ENCODE data around the gene HSPA4.
"Not testable (repeated sequence)": the region's sequence is repeated elsewhere in the genome, so short reads cannot be mapped to it uniquely, and the experiment has no call there.

Gene HSPA4

DNA sequence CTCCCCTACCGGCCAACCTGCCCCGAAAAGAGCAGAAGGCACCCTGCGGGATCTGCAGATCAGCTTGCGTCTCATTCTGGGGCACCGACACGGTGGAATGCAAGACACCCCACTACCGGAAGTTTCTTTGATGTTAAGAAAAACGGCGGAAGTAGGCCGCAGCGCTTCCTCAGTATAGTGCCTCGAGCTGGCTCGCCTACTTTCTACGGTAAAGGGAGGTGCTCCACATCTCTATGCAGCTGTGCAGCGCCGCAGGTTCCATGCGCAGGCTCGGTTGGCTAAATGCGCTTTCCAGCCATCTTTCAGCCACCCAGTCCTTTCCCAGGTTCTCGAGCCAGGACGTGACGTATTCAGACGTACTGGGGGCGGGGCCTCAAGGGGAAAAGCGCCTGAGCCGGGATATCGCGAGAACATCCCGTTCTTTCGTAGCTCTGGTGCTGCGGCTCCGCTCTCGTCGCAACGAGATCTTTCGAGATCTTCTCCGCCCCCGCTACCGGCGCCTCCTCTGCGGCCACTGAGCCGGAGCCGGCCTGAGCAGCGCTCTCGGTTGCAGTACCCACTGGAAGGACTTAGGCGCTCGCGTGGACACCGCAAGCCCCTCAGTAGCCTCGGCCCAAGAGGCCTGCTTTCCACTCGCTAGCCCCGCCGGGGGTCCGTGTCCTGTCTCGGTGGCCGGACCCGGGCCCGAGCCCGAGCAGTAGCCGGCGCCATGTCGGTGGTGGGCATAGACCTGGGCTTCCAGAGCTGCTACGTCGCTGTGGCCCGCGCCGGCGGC is at the start of gene HSPA4:
Gene HSPA4 (plus strand): TSS at position 472 of the 775 bp plus-strand sequence. CDS start 238 bp downstream, at position 710.
- DNase-seq (ENCODE audit: low spot score), result peak; percentile 96

DNA sequence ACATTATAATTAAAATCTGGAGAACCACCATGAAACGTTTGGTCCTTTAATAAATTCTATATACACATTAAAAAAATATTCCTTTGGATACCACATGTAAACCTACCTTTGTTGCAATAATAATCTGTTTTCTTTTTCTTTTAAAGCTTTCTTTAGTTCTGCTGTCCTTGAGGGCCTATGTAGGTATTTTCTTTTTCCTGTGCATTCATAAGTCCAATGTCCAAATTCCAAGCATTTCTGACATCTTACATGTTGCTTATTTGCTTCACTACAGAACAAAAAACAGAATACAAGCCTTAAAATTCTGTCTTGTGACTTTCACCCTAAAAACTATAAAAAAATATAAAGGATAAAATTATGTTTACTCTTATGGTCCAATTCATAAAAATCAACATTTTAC is 45.2 kb upstream of the HSPA4 start:
- no peak for DNase-seq (ENCODE audit: low spot score)

DNA sequence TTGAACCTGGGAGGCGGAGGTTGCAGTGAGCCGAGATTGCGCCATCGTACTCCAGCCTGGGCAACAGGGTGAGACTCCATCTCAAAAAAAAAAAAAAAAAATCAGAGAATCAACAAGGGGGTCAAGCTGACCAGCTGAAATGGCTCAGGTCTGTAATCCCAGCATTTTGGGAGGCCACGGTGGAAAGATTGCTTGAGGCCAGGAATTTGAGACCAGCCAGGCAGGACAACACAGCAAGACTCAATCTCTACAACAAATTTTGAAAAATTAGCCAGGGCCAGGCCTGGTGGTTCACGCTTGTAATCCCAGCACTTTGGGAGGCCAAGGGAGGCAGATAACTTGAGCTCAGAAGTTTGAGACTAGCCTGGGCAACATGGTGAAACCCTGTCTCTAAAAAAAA is 43.4 kb upstream of the HSPA4 start:
- DNase-seq (ENCODE audit: low spot score), result not testable (repeated sequence)

DNA sequence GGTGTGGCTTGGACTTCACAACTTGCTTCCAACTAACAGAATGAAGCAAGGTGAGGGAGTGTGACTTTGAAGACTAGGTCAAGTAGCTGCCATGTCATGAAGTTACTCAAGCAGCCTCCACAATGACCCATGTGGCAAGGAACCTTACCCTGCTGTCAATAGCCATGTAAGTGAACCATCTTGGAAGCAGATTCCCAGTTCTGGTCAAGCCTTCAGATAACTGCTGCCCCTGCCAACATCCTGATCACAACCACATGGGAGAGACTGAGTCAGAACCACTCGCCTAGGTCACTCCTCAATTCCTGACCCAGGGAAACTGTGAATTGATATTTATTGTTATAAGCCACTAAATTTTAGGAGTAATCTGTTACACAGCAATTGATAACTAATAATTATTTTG is 36.3 kb upstream of the HSPA4 start:
- DNase-seq (ENCODE audit: low spot score), result no peak

DNA sequence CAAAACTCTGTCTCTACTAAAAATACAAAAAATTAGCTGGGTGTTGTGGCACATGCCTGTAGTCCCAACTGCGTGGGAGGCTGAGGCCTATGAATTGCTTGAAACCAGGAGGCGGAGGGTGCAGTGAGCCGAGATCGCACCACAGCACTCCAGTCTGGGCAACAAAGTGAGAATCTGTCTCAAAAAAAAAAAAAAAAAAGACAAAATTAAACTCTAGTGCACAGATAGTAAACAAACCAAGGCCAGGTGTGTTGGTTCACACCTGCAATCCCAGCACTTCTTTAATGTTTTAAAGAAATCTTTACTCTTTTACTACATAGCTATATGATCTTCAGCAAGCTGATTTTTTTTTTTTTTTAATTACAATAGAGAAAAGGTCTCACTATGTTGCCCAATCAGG is 33.8 kb upstream of the HSPA4 start:
- no peak for DNase-seq (ENCODE audit: low spot score)

DNA sequence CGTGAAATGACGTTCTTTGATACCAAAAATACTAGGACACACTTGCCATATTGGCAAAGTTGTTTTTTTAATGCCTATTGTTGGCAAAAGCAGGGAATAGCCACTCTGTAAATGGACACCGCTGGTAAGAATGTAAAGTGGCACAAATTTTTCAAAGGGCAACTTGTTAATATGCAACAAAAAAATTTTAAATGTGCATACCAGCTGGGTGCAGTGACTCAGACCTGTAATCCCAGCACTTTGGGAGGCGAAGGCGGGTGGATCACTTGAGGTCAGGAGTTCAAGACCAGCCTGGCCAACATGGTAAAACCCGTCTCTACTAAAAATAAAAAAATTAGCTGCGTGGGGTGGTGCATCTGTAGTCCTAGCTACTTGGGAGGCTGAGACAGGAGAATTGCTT is 32.3 kb upstream of the HSPA4 start:
- DNase-seq (ENCODE audit: low spot score), result not testable (repeated sequence)

DNA sequence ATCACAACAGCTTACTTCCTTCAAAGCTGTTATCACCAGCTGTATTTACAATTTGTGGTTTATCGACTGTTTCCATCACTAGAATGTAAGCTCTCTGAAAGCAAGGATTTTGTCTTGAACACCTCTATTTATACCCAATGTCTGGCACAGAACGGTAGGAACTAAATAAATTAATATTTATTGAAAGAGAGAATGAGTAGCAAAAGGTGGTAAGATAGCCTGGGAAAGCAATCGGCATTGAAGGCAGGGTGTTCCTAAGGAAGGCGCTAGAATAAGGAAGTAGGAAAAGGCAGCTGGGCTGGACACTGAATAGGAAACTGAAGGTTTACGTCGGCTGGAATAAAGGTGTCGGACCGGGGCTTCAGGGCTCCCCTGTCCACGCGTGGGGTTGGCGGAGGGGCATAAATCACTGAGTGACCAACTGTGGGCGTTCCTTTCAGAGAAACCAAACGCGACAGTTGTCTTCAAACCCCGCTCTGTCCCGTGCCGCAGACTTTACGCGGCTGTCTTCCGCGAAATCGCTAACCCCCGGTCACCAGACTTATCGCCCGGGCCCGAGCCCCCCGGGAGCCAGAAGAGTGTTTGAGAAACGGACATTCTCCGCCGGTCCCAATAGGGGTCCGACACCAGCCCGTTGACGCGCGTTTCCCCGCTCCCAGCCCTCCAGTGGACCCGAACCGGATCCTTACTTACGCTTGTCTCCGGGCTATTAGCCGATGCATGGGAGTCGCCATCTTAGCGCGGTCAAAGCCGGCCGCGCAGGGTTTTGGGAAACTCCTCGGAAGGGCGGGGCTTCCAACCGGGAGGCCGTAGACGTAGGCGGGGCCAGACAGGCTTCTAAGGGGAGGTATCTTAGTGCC is 25.8 kb upstream of the HSPA4 start, which contains the start of gene ZCCHC10:
Gene ZCCHC10 (minus strand): TSS at position 746 of the 860 bp plus-strand sequence. CDS start 12 bp downstream, at position 734.
- DNase-seq (ENCODE audit: low spot score), result peak; percentile 90

DNA sequence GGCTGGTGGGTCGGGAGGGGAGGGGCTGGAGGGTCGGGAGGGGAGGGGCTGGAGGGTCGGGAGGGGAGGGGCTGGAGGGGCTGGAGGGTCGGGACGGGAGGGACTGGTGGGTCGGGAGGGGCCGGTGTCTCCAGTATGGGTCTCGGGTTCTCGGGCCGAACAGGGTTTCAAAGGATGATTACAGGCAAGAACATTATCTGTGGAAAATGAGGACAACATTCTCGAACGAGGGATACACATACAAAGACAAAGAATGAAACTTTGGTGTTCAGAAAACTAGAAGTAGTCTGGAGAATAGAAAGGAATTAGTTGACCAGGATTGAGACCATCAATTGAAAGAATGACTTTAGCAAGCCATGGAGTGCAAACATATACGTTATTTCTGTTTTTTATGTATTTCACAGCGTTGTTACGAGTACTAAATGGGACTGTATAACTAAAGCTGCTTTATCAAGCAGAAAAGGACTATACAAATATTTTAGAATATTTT is 25.1 kb upstream of the HSPA4 start:
- no peak for DNase-seq (ENCODE audit: low spot score)

DNA sequence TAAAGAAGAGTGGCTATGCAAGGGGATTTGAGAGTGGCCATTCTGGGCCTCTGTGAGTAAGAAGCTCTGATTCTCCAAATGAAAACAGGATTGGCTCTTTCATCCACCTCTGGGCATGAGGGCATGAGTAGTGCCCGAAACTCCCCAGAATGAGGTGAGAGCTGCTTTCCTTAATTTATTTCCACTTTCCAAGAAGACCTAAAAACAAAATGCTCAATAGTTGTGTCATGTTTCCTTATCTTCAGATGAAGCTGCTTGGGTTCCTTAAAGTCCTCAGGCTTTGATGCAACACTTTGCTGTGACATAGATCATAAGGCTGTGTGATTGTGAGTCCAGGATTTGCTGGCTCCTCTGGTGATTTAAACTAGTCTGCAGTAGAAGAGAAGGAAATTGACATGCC is 22.4 kb upstream of the HSPA4 start:
- DNase-seq (ENCODE audit: low spot score), result no peak

DNA sequence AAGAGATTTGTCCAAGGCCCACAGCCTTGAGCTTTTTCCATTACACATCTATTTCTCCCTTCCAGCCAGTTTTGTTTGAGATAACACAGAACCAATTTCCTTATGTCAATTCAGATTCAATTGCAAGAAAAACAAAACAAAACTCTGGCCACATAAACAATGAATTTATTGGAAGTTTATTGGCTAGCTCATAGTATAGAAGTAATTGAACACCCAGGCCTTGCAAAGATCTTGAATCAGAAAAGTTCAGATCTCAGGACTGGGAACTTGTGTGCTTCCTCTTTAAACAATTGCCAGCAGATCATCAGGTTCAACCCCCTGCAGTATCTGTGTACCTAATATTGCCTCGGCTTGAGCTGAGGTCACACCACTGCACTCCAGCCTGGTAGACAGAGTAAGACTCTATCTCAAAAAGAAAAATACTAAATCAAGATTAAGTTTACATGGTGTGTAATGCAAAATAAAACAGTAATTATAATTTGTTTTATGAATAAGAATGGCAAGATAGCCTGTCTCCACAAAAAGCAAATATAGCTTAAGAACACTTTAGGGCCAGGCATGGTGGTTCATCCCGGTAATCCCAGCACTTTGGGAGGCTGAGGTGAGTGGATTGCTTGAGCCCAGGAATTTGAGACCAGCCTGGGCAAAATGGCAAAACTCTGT is 21.3 kb upstream of the HSPA4 start:
- DNase-seq (ENCODE audit: low spot score), result no peak

DNA sequence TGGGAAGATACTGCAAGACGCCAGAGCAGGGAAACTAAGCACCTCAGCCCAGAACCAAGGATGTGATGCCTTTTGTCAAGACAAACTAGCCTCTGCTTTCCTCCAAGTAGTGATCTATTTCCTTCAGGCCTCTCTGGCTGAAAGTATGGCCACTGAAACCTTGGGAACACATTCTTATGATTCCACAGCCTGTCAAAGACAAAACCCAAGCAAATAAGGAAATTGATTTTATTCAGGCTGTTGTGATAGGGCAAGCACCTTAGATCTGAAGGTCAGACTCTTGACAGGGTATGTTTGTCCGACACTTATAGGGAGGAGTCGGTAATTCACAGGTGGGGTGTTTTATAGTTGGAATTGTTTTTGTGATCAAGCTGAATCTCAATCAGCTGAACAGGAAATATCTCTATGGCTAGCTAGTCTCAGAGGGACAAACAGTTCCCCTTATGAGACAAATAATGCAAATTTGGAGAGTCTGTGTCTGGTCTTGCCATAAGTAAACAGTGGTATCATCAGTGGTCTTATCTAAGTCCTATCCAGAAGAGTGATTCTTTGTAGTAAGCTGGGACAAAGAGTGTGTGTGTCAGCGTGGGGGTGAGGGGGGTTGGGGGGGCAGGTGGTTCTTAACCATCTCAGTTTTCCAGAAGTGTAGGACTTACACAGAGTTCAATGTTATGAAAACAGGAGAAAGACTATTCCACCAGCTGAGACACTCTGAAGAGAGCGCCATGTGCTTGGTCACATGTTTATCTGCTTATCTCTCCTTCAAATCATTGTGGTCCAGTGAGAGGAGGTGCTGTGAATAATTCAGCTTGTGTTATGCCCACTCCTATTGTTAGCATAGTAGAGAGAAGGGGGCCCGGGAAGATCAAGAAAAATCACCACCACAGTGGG is 18.7 kb upstream of the HSPA4 start:
- no peak for DNase-seq (ENCODE audit: low spot score)

DNA sequence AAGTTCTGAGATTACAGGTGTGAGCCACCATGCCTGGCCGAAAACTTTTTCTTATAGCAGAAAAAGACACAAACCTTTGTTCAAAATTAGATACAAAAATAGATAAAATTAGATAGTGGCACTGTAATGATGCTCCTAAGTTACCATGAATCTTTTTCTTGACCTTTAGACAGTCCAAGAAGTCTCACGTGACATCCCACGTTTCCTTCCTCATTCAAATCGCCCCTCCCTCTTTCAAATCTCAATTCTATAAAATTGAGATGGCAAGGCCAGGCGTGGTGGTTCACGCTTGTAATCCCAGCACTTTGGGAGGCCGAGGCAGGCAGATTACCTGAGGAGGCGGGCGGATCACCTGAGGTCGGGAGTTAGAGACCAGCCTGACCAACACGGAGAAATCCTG is 17.7 kb upstream of the HSPA4 start:
- no peak for DNase-seq (ENCODE audit: low spot score)

DNA sequence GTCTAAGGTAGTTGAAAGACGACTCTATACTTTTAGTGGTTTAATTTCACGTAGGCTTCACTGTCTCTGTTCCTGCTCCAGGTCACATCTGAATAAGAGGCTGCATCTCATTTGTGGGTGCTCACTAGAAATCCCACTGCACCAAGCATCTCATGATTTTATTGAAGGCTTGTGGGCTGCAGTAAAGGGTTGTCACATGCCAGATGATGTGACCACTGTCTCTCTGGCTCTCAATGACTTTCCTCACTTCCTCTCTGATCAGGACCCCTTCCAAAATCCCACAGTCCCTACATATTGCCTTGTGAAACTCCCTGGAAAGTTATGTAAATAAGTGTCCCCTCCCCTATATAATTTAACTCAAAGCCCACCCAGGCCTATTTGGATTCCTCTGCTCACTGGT is 16.6 kb upstream of the HSPA4 start:
- no peak for DNase-seq (ENCODE audit: low spot score)

DNA sequence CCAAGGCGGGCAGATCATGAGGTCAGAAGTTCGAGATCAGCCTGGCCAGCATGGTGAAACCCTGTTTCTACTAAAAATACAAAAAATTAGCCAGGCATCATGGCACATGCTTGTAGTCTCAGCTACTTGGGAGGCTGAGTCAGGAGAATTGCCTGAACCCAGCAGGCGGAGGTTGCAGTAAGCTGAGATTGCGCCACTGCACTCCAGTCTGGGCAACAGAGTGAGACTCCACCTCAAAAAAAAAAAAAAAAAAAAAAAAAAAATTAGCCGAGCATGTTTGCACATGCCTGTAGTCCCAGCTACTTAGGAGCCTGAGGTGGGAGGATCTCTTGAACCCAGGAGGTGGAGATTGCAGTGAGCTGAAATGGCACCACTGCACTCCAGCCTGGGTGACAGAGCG is 15.1 kb upstream of the HSPA4 start:
- not testable (repeated sequence) for DNase-seq (ENCODE audit: low spot score)

DNA sequence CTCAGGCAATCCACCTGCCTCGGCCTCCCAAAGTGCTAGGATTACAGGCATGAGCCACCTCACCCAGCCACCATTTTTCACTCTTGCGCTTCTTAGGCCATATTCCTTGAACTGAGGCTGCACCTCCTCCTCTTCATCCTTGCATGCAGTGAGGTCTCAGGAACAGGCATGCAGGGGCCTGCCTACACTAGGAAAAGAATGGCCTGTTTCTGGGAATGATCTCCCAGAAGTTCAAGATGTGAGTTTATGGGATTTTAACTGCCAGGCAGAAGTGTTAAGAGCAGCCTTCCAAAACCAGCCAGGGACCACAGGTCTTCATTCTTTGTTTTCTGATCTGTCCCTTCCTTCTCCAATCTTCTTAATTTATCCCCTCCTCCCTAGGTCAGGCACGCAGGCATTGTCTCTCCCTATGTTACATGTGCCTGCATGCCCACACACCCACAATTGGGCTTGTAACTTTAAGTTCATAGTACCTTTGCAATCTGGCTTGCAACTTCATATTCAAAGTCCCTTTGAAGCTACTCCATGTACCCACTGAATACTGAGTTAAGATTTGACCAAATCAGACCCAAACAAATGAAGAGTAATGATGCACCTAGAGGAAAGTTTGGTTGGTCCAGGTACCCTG is 10.5 kb upstream of the HSPA4 start:
- no peak for DNase-seq (ENCODE audit: low spot score)

DNA sequence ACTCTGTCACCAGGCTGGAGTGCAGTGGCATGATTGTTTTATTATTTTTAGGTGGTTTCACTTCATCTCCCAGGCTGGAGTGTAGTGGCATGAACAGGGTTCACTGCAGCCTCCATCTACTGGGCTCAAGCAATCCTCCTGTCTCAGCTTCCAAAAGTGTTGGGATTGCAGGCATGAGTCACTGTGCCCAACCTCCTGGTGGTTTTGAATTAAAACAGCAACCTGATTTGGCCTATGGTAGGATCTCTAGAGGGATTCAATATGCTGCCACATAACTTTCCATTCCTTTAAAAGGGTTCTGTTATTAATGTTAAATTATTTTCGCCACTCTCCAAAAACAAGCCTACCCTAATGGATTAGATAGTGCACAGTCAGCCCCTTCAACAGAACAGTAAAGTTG is 9.9 kb upstream of the HSPA4 start:
- DNase-seq (ENCODE audit: low spot score), result no peak

DNA sequence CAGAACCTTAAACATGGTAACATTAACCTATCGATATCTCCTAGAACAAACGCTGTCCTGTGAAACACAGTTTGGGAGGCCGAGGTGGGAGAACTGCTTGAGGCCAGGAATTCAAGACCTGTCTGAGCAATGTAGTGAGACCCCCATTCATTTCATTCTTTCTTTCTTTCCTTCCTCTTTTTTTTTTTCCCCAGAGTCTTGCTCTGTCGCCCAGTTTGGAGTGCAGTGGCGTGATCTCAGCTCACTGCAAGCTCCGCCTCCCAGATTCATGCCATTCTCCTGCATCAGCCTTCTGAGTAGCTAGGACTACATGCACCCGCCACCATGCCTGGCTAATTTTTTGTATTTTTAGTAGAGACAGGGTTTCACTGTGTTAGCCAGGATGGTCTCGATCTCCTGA is 5.3 kb upstream of the HSPA4 start:
- DNase-seq (ENCODE audit: low spot score), result not testable (repeated sequence)

DNA sequence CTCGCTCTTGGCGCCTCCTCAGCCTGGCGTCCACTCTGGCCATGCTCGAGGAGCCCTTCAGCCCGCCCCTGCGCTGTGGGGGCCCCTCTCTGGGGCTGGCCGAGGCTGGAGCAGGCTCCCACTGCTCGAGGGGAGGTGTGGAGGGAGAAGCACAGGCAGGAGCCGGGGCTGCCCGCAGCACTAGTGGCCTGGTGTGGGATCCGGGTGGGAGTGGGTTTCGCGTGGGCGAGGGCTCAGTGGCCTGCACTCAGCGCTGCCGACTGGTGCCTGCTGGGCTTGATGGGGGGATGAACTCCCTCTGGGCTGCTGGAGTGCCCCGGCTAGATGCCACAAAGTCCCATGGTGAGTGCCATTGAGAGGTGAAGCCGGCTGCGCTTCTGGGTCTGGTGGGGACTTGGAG is 4.4 kb upstream of the HSPA4 start:
- DNase-seq (ENCODE audit: low spot score), result no peak

DNA sequence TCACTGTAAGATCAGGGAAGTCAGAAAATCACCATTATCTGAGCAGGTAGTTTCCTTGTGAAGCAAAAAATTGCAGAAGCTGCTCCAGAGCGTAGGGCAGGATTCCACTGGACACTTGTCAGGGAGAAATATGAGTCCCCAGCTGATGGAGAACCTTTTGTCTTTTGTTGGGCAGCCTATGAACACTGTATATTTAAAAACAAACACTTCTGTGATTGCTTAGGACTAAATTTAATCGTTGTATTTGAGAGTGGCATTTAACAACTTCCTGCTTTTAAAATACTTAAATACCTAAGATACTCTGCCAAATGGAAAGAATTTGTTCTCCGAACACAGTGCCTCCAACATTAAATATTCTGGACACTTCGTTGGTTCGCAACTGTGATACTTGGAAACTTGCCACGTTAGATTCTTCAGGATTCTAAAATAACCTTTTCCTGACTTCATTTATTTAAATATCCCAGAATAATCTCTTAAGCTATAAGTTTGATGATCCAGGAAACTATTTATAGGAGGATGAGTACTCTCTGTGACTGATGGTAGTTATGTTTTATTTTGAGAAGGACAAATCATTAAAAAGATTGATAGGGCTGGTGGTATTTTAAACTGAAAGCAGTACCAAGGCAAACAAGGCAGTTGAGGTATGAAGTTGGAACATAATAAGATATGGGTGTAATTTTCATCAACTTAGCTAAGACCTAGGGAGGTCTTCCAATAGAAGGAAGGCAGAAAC is 2.7 kb upstream of the HSPA4 start:
- DNase-seq (ENCODE audit: low spot score), result no peak

DNA sequence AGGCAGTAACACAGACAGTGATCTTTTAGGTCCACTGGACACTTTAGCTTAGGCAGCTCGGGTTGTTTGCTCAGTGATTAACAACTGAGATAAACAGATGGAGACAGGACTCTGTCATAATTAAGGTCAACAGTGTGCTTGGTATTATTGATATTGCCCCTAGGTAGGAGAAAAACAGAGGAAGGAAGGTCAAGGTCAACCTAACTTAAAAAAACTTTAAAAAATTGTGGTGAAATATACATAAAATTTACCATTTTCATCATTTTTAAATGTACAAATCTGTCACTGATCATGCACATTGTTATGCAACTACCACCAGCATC is 2.1 kb upstream of the HSPA4 start:
- DNase-seq (ENCODE audit: low spot score), result no peak
